Large intestine (tissue), 3 donors: ENCODE data around the gene OXSR1. TPM values are rescaled to one million over a fixed set of nuclear protein-coding genes. Genes with fewer than 3 reads are reported as not detected.

Experiments used
- DNase-seq, 2 donors: peaks; one replicate each; pipeline versions ENCODE4 v3.0.0 to v3.0.0-alpha.2; 2013
- H3K27ac ChIP-seq: one replicate; pipeline ENCODE4 v1.5.1; 2013; ENCODE audit warnings: low read length
- H3K27me3 ChIP-seq: 2 replicates; pipeline ENCODE4 v1.6.1; 2013; ENCODE audit warnings: low read length; ENCODE audit not compliant: control insufficient read depth, insufficient read depth
- H3K36me3 ChIP-seq: 2 replicates; pipeline ENCODE4 v1.6.1; 2013; ENCODE audit warnings: low read length; ENCODE audit not compliant: control insufficient read depth, insufficient read depth
- H3K4me1 ChIP-seq: one replicate; pipeline ENCODE4 v1.6.1; 2013; ENCODE audit warnings: low read length; ENCODE audit not compliant: control insufficient read depth, insufficient read depth
- H3K4me3 ChIP-seq: one replicate; pipeline ENCODE4 v1.5.1; 2013; ENCODE audit warnings: low read length
- H3K9me3 ChIP-seq: one replicate; pipeline ENCODE4 v1.6.1; 2013; ENCODE audit warnings: mild to moderate bottlenecking, low read depth, low read length, moderate library complexity; ENCODE audit not compliant: control insufficient read depth
- WGBS: methylation state at CpG from one replicate; pipeline ENCODE4 v1.1.5; 2013; ENCODE audit warnings: low lambda C conversion rate; ENCODE audit not compliant: insufficient coverage; 5-methylcytosine and 5-hydroxymethylcytosine counted together
- polyA plus RNA-seq: library from polyadenylated mRNA; unstranded; fragments of 120-200 nt; gene quantifications from one replicate; pipeline ENCODE4 v1.2.1, GENCODE V29; 2013

Gene OXSR1
- polyA plus RNA-seq, 1 donor, result 30.4 TPM

GRCh38 chr3:38267662-38268061 lies 102.3 kb downstream of the OXSR1 start:
- Histone ChIP-seq H3K27me3 (no peaks in the 10 kb centered on the region), H3K27ac (no peak overlapping the region), H3K9me3 (no peaks in the 10 kb centered on the region), H3K4me3 (no peak overlapping the region), H3K36me3 (no peaks in the 10 kb centered on the region), H3K4me1 (no peaks in the 10 kb centered on the region)
- 100% methylated on average over 1 of the region's 2 CpGs for WGBS
- no peak for DNase-seq

GRCh38 chr3:38268087-38268486 lies 102.8 kb downstream of the OXSR1 start:
- no peak overlapping the region for H3K27ac ChIP-seq
- 90% methylated on average over 2 of the region's 5 CpGs for WGBS
- H3K9me3 ChIP-seq, result no peaks in the 10 kb centered on the region
- no peak for DNase-seq
- H3K36me3 ChIP-seq, result no peaks in the 10 kb centered on the region
- H3K4me1 ChIP-seq, result no peaks in the 10 kb centered on the region
- H3K27me3 ChIP-seq, result no peaks in the 10 kb centered on the region
- H3K4me3 ChIP-seq, result no peak overlapping the region

GRCh38 chr3:38268522-38268921 lies 103.2 kb downstream of the OXSR1 start:
- H3K4me3 ChIP-seq, result no peak overlapping the region
- no peaks in the 10 kb centered on the region for H3K36me3 ChIP-seq
- H3K27me3 ChIP-seq, result no peaks in the 10 kb centered on the region
- H3K4me1 ChIP-seq, result no peaks in the 10 kb centered on the region
- no peak overlapping the region for H3K27ac ChIP-seq
- WGBS, result no CpG with 5 or more reads among the region's 1 CpG
- H3K9me3 ChIP-seq, result no peaks in the 10 kb centered on the region
- DNase-seq, result no peak

- Histone ChIP-seq H3K36me3 (no peaks in the 10 kb centered on the region), H3K4me3 (no peak overlapping the region), H3K4me1 (no peaks in the 10 kb centered on the region), H3K27ac (no peak overlapping the region), H3K27me3 (no peaks in the 10 kb centered on the region), H3K9me3 (no peaks in the 10 kb centered on the region)
- DNase-seq, result no peak
- WGBS, result no CpG with 5 or more reads among the region's 3 CpGs
These were observed 105.3 kb downstream of the OXSR1 start for GRCh38 chr3:38270606-38271005.

GRCh38 chr3:38271553-38271952 lies 106.2 kb downstream of the OXSR1 start:
- Histone ChIP-seq H3K9me3 (no peaks in the 10 kb centered on the region), H3K4me1 (no peaks in the 10 kb centered on the region), H3K27me3 (no peaks in the 10 kb centered on the region), H3K36me3 (no peaks in the 10 kb centered on the region), H3K27ac (no peak overlapping the region), H3K4me3 (no peak overlapping the region)
- WGBS, result 92% methylated on average over 2 of the region's 5 CpGs
- no peak for DNase-seq

GRCh38 chr3:38274864-38275649 lies 109.7 kb downstream of the OXSR1 start:
- no peak overlapping the region for H3K4me3 ChIP-seq
- no peak overlapping the region for H3K27ac ChIP-seq
- no peak for DNase-seq
- no CpG with 5 or more reads among the region's 21 CpGs for WGBS
- no peaks in the 10 kb centered on the region for H3K4me1 ChIP-seq
- no peaks in the 10 kb centered on the region for H3K27me3 ChIP-seq
- no peaks in the 10 kb centered on the region for H3K36me3 ChIP-seq
- H3K9me3 ChIP-seq, result no peaks in the 10 kb centered on the region

GRCh38 chr3:38275658-38276057 lies 110.3 kb downstream of the OXSR1 start:
- no peaks in the 10 kb centered on the region for H3K9me3 ChIP-seq
- 80% methylated on average over 2 of the region's 8 CpGs for WGBS
- H3K36me3 ChIP-seq, result no peaks in the 10 kb centered on the region
- no peaks in the 10 kb centered on the region for H3K27me3 ChIP-seq
- H3K4me1 ChIP-seq, result no peaks in the 10 kb centered on the region
- no peak for DNase-seq
- H3K4me3 ChIP-seq, result no peak overlapping the region
- H3K27ac ChIP-seq, result no peak overlapping the region

GRCh38 chr3:38276081-38276916 lies 111.0 kb downstream of the OXSR1 start:
- Histone ChIP-seq H3K4me1 (no peaks in the 10 kb centered on the region), H3K36me3 (no peaks in the 10 kb centered on the region), H3K4me3 (no peak overlapping the region), H3K27ac (no peak overlapping the region), H3K27me3 (no peaks in the 10 kb centered on the region), H3K9me3 (no peaks in the 10 kb centered on the region)
- DNase-seq, result no peak
- WGBS, result no CpG with 5 or more reads among the region's 13 CpGs

- H3K4me3 ChIP-seq, result no peak overlapping the region
- no CpG with 5 or more reads among the region's 13 CpGs for WGBS
- no peaks in the 10 kb centered on the region for H3K36me3 ChIP-seq
- H3K9me3 ChIP-seq, result no peaks in the 10 kb centered on the region
- no peaks in the 10 kb centered on the region for H3K27me3 ChIP-seq
- H3K27ac ChIP-seq, result no peak overlapping the region
- DNase-seq, result no peak
- no peaks in the 10 kb centered on the region for H3K4me1 ChIP-seq
These were observed 111.7 kb downstream of the OXSR1 start for GRCh38 chr3:38276917-38277630.

GRCh38 chr3:38278841-38279240 lies 113.5 kb downstream of the OXSR1 start:
- no CpG with 5 or more reads among the region's 5 CpGs for WGBS
- no peak overlapping the region for H3K4me3 ChIP-seq
- DNase-seq, result no peak
- no peaks in the 10 kb centered on the region for H3K4me1 ChIP-seq
- H3K9me3 ChIP-seq, result no peaks in the 10 kb centered on the region
- no peaks in the 10 kb centered on the region for H3K36me3 ChIP-seq
- H3K27me3 ChIP-seq, result no peaks in the 10 kb centered on the region
- H3K27ac ChIP-seq, result no peak overlapping the region
